Measurements from ENCODE around the gene EEA1.

- TF ChIP-seq CHD2 (IDR thresholded peaks at IDR 0.05; ENCODE audit: borderline replicate concordance, low read depth, low read length) (no peak), SRF (IDR thresholded peaks at IDR 0.05; ENCODE audit: low read depth in 2 of 2, low read length in 2 of 2) (no peak), HCFC1 (IDR thresholded peaks at IDR 0.05; ENCODE audit: low read length) (no peak), CTCF (IDR thresholded peaks at IDR 0.05 in 2 of 3, conservative IDR thresholded peaks at IDR 0.05 in 1 of 3; ENCODE audit: control insufficient read depth in 2 of 3, extremely low read depth in 1 of 3, insufficient read depth in 1 of 3, low read depth in 3 of 3, low read length in 3 of 3) (no peak), CREB1 (IDR thresholded peaks at IDR 0.05; ENCODE audit: low read depth) (no peak), EP300 (IDR thresholded peaks at IDR 0.05; ENCODE audit: borderline replicate concordance in 1 of 2, control insufficient read depth in 1 of 2, low read depth in 2 of 2, low read length in 2 of 2) (no peak), BCL3 (IDR thresholded peaks at IDR 0.05; ENCODE audit: borderline replicate concordance, insufficient read depth, low read depth, low read length, poor library complexity, severe bottlenecking) (no peak), RCOR1 (conservative IDR thresholded peaks at IDR 0.05; ENCODE audit: low read depth, low read length) (no peak), HDAC6 (IDR thresholded peaks at IDR 0.05; ENCODE audit: unreplicated experiment) (no peak), JUNB (IDR thresholded peaks at IDR 0.05) (no peak), POLR2A (IDR thresholded peaks at IDR 0.05; ENCODE audit: low read depth, low read length) (no peak), MXI1 (IDR thresholded peaks at IDR 0.05; ENCODE audit: low read depth, low read length) (no peak), GABPA (IDR thresholded peaks at IDR 0.05; ENCODE audit: low read depth) (no peak)
- TF ChIP-seq, protein P1, sequence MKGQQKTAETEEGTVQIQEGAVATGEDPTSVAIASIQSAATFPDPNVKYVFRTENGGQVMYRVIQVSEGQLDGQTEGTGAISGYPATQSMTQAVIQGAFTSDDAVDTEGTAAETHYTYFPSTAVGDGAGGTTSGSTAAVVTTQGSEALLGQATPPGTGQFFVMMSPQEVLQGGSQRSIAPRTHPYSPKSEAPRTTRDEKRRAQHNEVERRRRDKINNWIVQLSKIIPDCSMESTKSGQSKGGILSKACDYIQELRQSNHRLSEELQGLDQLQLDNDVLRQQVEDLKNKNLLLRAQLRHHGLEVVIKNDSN (IDR thresholded peaks at IDR 0.05; ENCODE audit: borderline replicate concordance, extremely low read length, insufficient read depth, low read depth, low read length), result no peak
These were observed 174.9 kb downstream of the EEA1 start for GRCh38 chr12:92753976-92754885.
